Fibroblast of skin of right biceps (primary cell): ENCODE data around the gene EZR.
"Not testable (repeated sequence)": the region's sequence is repeated elsewhere in the genome, so short reads cannot be mapped to it uniquely, and the experiment has no call there.

Experiments used
- DNase-seq: peaks from one replicate; pipeline ENCODE4 v3.0.0-alpha.2; 2013

EZR gene

DNA sequence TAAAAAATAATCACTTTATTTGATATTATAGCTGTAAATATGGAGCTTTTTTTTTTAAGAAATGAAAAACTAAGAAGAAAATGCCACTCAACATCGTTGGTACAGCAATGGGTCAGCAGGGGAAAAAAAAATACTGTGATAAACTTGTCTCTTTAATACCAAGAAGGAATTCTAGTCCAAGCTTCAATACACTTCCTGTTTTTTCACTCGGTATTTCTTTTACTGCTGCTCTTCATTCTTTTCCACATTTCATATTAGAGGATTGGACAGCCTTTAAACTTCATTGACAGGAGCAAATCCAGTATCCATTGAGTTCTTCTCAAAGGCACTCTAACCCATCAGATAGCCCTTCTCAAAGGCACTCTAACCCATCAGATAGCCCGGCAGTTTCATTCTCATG lies 22.2 kb upstream of the EZR start:
- DNase-seq = no peak

DNA sequence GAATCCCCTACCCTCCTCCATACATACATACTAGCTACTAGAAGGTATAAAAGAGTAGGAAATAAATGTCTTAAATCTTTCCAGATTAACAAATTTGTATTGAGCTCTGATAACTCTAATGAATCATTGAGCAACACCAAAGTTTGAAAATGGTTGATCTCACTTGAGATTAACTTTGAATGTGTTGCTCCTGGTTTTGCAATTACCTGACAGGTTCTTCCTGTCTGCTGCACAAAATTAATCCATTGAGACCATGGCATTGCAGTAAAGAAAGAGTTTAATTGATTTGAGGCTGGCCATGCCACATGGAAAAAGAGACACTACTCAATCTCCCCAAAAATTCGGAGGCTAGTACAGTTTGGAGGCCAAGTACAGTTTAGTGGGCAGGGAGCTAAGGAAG lies 21.3 kb upstream of the EZR start:
- DNase-seq = no peak

- DNase-seq = no peak
Measured at GRCh38 chr6:158839796-158840195, 20.6 kb upstream of the EZR start.

GRCh38 chr6:158838790-158839189 lies 19.6 kb upstream of the EZR start:
- not testable (repeated sequence) for DNase-seq

DNA sequence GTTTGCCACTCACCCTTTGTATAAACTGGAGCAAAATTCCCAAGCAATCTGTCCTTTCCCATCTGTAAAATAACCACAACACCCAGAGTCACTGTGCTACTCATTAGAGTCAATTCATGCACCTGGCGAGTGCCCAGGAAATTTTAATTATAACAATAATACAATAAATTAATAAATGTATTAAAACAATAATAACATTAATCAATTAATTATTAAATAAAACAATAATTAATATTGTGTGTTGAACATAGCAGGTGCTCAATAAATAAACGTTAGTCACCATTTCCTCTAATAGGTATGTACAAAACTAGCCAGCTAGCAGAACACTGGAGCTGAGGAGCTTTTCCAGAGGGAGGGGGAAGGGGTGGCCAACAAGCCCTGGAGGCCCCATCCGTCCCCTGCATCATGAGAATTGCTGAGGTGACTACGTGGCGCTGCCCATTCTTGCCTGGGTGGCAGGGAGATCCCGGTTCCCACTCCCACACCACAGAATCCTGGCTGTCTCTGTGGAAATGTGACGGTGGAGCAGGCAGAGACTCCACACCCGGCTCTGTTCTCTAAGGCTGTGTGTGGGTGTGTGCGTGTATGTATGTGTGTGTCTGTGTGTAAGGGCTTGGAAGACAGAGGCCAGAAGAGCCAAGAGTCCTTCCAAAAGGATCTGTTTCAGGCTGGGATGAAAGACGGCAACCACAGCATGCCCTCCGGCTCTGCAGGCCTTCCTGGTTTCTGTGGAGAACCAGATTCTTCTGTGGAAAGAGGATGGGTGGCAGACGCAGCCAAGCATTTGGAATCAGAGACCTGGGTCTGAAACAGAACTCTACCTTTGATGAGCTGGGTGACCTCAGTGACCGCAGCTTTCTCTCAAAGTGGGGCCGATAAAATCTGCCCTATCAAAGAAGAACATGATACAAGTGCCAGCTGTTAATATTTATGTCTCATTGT lies 18.8 kb upstream of the EZR start:
- no peak for DNase-seq

DNA sequence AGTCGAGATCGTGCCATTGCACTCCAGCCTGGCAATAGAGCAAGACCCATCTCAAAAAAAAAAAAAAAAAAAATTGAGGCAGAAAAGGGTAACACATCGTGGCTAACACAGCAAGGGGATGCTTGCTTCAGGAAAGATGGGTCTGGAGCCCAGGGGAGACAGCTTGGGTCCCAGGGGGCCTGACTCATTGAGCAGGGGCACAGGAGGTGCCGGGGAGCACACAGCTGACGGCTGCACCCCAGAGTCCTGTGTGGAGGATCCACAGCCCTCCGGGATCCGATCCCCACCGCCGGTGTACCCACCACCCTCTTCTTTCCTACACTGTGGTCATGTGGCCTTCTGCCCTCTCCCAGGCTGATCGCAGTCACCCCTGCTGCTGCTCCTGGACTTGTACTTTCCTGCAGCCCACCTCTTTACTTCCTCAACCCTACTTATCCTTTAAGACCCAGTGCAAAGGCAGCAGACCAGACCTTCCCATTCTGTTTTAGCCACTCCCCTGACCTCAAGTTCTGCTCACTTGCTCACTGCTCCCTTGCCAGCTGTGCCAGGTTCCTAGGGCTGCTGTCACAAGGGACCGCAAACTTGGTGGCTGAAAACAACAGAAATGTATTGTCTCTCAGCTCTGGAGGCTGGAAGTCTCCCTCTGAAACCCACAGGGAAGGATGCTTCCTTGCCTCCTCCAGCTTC lies 17.6 kb upstream of the EZR start:
- DNase-seq = no peak

- DNase-seq = no peak
Measured at GRCh38 chr6:158835616-158836221, 16.6 kb upstream of the EZR start.

GRCh38 chr6:158834675-158835385 lies 15.7 kb upstream of the EZR start:
- DNase-seq = no peak

DNA sequence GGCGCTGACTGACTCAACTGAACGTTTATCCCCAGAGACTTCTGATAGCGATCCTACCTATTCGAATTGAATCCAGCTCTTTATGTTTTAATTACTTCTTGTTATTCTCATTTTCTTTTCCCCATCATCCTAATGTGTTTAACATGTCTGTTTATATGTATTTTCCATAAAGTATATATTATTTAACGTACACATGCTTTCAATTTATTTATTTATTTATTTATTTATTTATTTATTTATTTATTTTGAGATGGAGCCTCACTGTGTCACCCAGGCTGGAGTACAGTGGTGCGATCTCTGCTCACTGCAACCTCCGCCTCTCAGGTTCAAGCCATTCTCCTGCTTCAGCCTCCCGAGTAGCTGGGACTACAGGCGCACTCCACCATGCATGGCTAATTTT lies 13.6 kb upstream of the EZR start:
- not testable (repeated sequence) for DNase-seq

DNA sequence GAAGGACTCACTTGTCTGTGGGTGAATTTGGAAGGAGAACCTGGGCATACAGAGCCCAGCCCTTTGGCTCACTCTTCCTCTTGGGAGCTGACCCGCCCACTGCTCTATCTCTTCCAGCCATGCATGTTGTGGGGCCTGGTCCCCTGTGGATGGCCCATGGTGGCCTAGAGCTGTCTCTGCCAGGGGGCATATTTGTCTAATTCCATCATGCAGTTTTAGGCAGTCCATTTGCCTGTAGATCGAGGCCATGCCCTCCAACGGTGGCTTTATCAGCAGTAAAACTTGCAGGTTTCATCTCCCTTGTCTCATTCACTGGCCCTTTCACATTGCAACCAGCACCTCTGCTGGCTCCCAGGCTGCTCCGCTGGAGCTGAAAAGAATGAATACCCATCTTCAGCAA lies 12.9 kb upstream of the EZR start:
- no peak for DNase-seq

- DNase-seq = no peak
Measured at GRCh38 chr6:158831571-158831970, 12.4 kb upstream of the EZR start.

DNA sequence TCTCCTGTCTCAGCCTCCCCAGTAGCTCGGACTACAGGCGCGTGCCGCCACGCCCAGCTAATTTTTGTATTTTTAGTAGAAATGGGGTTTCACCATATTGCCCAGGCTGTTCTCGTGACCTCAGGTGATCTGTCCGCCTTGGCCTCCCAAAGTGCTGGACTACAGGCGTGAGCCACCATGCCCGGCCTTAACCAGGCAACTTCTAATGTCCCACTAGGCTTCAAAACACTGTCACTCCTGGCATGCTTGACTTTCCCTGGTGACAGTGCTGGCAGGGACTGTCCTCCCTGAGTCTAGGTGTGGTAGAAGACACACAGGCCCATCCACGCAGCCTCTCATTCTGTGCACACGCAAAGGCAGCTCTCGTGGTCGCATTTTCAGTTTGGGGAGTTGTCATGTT lies 11.6 kb upstream of the EZR start:
- DNase-seq = no peak

DNA sequence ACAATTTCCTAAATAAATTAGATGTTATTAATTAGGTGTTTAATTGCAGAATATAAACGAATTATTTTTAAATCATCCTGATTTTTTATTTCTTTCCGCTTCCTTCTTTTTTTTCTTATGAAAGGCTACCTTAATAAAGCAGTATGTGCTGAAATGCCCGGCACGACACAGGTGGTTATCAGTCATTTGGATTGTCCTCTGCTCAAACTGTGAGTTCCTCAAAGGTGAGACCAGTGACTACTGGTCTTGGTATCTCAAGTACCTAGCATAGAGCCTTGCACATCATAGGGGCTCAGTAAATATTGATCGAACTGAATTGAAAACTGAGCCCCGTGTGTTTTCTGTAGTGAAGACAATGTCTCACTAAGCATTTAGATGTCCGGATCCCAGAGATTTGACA lies 9.6 kb upstream of the EZR start:
- no peak for DNase-seq

DNA sequence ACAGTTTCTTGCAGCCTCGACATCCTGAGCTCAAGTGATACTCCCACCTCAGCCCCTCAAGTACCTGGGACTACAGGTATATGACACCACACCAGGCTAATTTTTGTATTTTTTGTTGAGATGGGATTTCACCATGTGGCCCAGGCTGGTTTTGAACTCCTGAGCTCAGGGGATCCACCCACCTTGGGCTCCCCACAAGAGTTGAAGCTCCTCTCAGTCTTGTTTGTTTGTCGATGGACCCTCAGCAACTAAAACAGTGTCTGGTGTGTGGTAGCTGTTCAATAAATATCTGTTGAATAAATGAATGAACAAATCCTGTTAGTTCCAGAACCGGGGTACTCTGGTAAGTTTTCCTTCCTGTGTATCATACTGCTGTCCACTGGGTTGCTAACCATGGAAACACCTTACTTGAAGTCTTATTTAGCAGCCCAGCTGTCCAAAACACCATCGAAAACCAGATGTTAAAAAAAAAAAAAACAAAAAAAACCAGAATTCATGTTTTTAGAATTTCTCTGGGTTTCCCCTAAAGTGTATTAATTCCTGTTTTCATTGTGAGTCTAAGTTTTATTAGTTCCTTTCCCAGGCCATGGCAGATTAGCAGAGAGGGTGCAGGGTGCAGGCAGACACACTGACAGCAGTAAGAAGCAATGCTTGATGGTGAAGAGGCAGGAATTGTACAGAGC lies 7.8 kb upstream of the EZR start:
- no peak for DNase-seq

- no peak for DNase-seq
Measured at GRCh38 chr6:158825951-158826306, 6.8 kb upstream of the EZR start.

- DNase-seq = no peak
Measured at GRCh38 chr6:158825038-158825950, 6.1 kb upstream of the EZR start.

DNA sequence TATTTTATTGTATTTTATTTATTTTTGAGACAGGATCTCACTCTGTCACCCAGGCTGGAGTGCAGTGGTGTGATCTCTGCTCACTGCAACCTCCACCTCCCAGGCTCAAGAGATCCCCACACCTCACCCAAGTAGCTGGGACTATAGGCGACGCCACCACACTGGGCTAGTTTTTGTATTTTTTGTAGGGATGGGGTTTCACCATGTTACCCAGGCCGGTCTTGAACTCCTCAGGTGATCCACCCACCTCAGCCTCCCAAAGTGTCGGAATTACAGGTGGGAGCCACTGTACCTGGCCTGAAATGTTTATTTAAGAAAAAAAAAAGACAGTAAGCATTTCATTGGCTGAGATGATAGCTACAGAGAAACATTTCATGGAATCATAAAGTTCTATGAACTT lies 4.4 kb upstream of the EZR start:
- DNase-seq = not testable (repeated sequence)

DNA sequence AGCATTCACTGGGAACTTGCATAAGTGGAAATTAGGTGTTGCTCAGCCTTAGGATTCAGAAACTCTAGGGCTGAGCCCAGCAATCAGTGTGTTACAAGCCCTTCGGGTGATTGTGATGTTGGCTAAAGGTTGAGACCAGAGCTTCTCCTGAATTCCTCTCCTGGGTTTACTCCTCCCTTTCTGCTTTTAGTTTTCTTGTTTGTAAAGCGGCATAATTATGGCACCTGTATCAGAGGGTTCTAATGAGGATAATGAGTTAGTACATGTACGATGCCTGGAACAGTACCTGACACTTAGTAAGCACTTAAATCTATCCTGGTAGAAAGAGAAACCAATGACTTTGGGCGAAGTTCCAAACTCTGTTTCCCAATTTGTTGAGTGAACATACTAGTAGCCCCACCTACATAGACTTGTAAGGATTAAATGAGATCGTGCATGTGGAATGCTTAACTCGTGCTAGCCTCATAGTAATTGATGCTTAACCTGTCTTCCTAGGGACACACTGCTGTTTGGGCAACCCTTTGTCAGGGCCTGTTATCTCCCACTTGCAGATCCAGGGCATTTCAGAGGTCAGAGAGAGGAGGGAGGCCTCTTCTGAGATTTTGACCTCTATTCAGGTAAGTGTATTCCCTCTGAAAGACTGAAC lies 932 bp upstream of the EZR start:
- no peak for DNase-seq

GRCh38 chr6:158818581-158819212 lies 471 bp downstream of the EZR start:
- DNase-seq = peak; percentile 73
